NCI-H1092 (cell line): ENCODE measurements around the gene IMMP1L.
"Not testable (repeated sequence)": the region's sequence is repeated elsewhere in the genome, so short reads cannot be mapped to it uniquely, and the experiment has no call there.

Experiments
- DNase-seq: peaks from one replicate; lab custom pipeline; 2025; lab: John Stamatoyannopoulos, UW

IMMP1L gene

GRCh38 chr11:31509429-31510345, at the start of gene IMMP1L, which contains the start of gene ELP4:
TSS of gene IMMP1L (minus strand) at chr11:31509622. CDS start at chr11:31463276, 46,346 bp downstream.
TSS of gene ELP4 (plus strand) at chr11:31509767. CDS start at chr11:31509785, 18 bp downstream.
- DNase-seq = peak; percentile 98

- DNase-seq = no peak
These were observed 48.6 kb upstream of the IMMP1L start for GRCh38 chr11:31558001-31558400.

- DNase-seq = no peak
These were observed 46.5 kb upstream of the IMMP1L start for GRCh38 chr11:31555938-31556337.

GRCh38 chr11:31542862-31543261, 33.4 kb upstream of the IMMP1L start:
- DNase-seq = no peak

GRCh38 chr11:31535479-31535878, 26.1 kb upstream of the IMMP1L start:
- no peak for DNase-seq

GRCh38 chr11:31531293-31531692, 21.9 kb upstream of the IMMP1L start:
- no peak for DNase-seq

GRCh38 chr11:31529701-31530100, 20.3 kb upstream of the IMMP1L start:
- DNase-seq = no peak

GRCh38 chr11:31529189-31529588, 19.8 kb upstream of the IMMP1L start:
- DNase-seq = no peak

GRCh38 chr11:31521497-31522150, 12.2 kb upstream of the IMMP1L start:
- no peak for DNase-seq

- DNase-seq = no peak
These were observed 2.7 kb upstream of the IMMP1L start for GRCh38 chr11:31512117-31512516.

- no peak for DNase-seq
These were observed 382 bp downstream of the IMMP1L start for GRCh38 chr11:31509051-31509428.

- no peak for DNase-seq
These were observed 8.9 kb downstream of the IMMP1L start for GRCh38 chr11:31500560-31500959.

GRCh38 chr11:31499576-31500178, 9.7 kb downstream of the IMMP1L start:
- DNase-seq = no peak

- not testable (repeated sequence) for DNase-seq
These were observed 15.7 kb downstream of the IMMP1L start for GRCh38 chr11:31493762-31494161.

GRCh38 chr11:31493235-31493634, 16.2 kb downstream of the IMMP1L start:
- DNase-seq = no peak

GRCh38 chr11:31492320-31492913, 17.0 kb downstream of the IMMP1L start:
- no peak for DNase-seq

GRCh38 chr11:31487848-31488247, 21.6 kb downstream of the IMMP1L start:
- DNase-seq = no peak

GRCh38 chr11:31484497-31484896, 24.9 kb downstream of the IMMP1L start:
- DNase-seq = no peak

- no peak for DNase-seq
These were observed 28.5 kb downstream of the IMMP1L start for GRCh38 chr11:31480930-31481329.

GRCh38 chr11:31479066-31479465, 30.4 kb downstream of the IMMP1L start:
- no peak for DNase-seq

GRCh38 chr11:31478223-31478590, 31.2 kb downstream of the IMMP1L start:
- no peak for DNase-seq

GRCh38 chr11:31477528-31478222, 31.7 kb downstream of the IMMP1L start:
- no peak for DNase-seq
